HG03342 (cell line): ENCODE results near the gene DLG2.

Experiments used
- ATAC-seq: cut with Tn5 transposase; IDR thresholded peaks from one replicate; pipeline ENCODE4 v1.9.1; 2021; ENCODE audit warnings: mild to moderate bottlenecking, moderate library complexity; ENCODE audit not compliant: unreplicated experiment

Gene DLG2

GRCh38 chr11:84247129-84247528 is 1380.0 kb downstream of the DLG2 start:
- ATAC-seq: no peak

GRCh38 chr11:84243629-84244263 is 1383.4 kb downstream of the DLG2 start:
- ATAC-seq: peak; percentile 68

- no peak for ATAC-seq
These were observed 1385.6 kb downstream of the DLG2 start for GRCh38 chr11:84241343-84242131.

GRCh38 chr11:84240847-84241246 is 1386.3 kb downstream of the DLG2 start:
- no peak for ATAC-seq

- ATAC-seq: no peak
These were observed 1390.7 kb downstream of the DLG2 start for GRCh38 chr11:84236436-84236835.

GRCh38 chr11:84234462-84235202 is 1392.5 kb downstream of the DLG2 start:
- no peak for ATAC-seq

- no peak for ATAC-seq
These were observed 1393.1 kb downstream of the DLG2 start for GRCh38 chr11:84234011-84234410.

GRCh38 chr11:84232511-84232910 is 1394.6 kb downstream of the DLG2 start:
- ATAC-seq: no peak

GRCh38 chr11:84230402-84230801 is 1396.7 kb downstream of the DLG2 start:
- no peak for ATAC-seq

- no peak for ATAC-seq
These were observed 1399.0 kb downstream of the DLG2 start for GRCh38 chr11:84227970-84228665.

GRCh38 chr11:84224042-84224441 is 1403.1 kb downstream of the DLG2 start:
- no peak for ATAC-seq

- no peak for ATAC-seq
These were observed 1408.8 kb downstream of the DLG2 start for GRCh38 chr11:84218318-84218717.

GRCh38 chr11:84215672-84216071 is 1411.5 kb downstream of the DLG2 start:
- no peak for ATAC-seq

GRCh38 chr11:84214557-84214956 is 1412.6 kb downstream of the DLG2 start:
- ATAC-seq: no peak

- ATAC-seq: no peak
These were observed 1414.4 kb downstream of the DLG2 start for GRCh38 chr11:84212468-84213390.

GRCh38 chr11:84211896-84212295 is 1415.2 kb downstream of the DLG2 start:
- ATAC-seq: no peak

- ATAC-seq: no peak
These were observed 1432.4 kb downstream of the DLG2 start for GRCh38 chr11:84194696-84195095.

- no peak for ATAC-seq
These were observed 1433.4 kb downstream of the DLG2 start for GRCh38 chr11:84193706-84194105.

- ATAC-seq: no peak
These were observed 1438.6 kb downstream of the DLG2 start for GRCh38 chr11:84188521-84188920.

GRCh38 chr11:84173078-84173477 is 1454.1 kb downstream of the DLG2 start:
- no peak for ATAC-seq
